HFF-Myc (cell line): ENCODE measurements around the gene GCAT.

Experiments
- DNase-seq: peaks from one replicate; pipeline ENCODE4 v3.0.0-alpha.2; 2011; ENCODE audit warnings: low read depth; ENCODE audit errors: extremely low read depth
- H3K4me3 ChIP-seq: replicated peaks from 2 replicates; pipeline ENCODE4 v1.5.1; 2011; ENCODE audit warnings: low read depth, mild to moderate bottlenecking, control low read depth, low read length
- CTCF ChIP-seq: IDR thresholded peaks from 2 replicates; pipeline ENCODE4 v1.5.1; 2012; ENCODE audit warnings: mild to moderate bottlenecking, low read depth, low read length, control low read depth; ENCODE audit errors: missing control alignments

GCAT gene

GRCh38 chr22:37824674-37825641, 17.2 kb downstream of the GCAT start:
- H3K4me3 ChIP-seq: no peak overlapping the region
- no peak for TF ChIP-seq CTCF
- no peak for DNase-seq

GRCh38 chr22:37827056-37827455, 19.3 kb downstream of the GCAT start:
- no peak for DNase-seq
- TF ChIP-seq CTCF: no peak
- no peak overlapping the region for H3K4me3 ChIP-seq

GRCh38 chr22:37830093-37830842, 22.5 kb downstream of the GCAT start:
- no peak overlapping the region for H3K4me3 ChIP-seq
- TF ChIP-seq CTCF: no peak
- DNase-seq: no peak

GRCh38 chr22:37831472-37831871, 23.7 kb downstream of the GCAT start:
- no peak for DNase-seq
- no peak for TF ChIP-seq CTCF
- H3K4me3 ChIP-seq: no peak overlapping the region

- TF ChIP-seq CTCF: no peak
- no peak overlapping the region for H3K4me3 ChIP-seq
- DNase-seq: no peak
Observed at GRCh38 chr22:37832022-37832857, 24.5 kb downstream of the GCAT start.
